IPS-NIHi7 (cell line): ENCODE results near the gene MCTP1.

Experiments used
- DNase-seq: peaks from one replicate; pipeline ENCODE4 v3.0.0; 2012; ENCODE audit warnings: mixed read lengths; ENCODE audit errors: extremely low spot score

MCTP1 gene

DNA sequence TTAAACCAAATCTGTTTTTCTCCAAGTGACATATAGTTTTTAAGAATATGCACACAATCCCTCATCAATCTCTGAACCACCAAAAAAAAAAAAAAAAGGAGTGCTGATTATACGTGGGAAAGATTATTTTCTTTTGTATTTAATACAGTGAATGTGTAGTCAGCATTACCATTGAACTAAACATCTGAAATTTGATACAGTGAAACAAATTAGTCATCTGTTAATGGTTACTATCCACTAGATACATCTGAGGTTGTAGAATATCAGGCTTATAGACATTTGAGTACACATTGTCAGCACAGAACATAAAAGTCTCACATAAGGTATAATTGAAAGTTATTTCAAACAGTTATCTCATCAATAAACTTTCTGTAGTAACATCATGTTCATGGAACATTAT, 579.5 kb downstream of the MCTP1 start:
- no peak for DNase-seq

DNA sequence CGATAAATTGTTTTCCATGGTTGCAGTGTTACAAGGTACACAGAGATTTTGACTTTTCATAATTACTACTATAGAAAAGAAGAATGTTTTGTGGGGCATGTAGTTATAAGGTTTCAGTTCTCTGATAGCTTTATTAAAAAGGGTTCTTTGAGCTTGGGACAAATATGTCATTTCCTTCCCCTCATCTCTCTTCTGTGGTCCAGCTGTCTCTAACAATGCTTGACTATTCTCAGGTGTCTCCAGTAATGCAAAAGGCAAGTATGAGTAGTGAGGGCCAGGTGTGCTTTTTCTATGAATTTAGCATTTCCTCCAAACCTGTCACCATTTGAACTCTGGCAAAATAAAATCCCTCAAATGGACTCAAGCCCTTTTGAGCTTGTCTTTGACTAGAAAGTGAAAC, 582.2 kb downstream of the MCTP1 start:
- DNase-seq = no peak

DNA sequence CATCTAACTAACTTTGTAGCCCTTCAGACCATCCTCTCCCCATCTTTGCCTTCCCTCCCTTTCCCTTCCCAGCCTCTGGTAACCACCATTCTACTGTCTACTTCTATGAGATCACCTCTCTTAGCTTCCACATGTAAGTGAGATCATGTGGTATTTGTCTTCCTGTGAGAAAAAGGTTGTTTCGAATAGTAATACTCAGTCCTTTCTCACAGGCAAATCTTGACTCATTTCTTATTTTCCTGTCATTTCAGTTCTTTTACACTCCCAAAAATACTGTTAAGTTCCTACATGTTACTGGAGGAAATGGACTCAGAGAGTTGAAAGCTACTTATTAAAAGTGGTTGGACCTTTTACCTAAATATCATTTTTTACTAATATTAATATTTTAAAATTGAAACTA, 584.3 kb downstream of the MCTP1 start:
- DNase-seq = no peak

DNA sequence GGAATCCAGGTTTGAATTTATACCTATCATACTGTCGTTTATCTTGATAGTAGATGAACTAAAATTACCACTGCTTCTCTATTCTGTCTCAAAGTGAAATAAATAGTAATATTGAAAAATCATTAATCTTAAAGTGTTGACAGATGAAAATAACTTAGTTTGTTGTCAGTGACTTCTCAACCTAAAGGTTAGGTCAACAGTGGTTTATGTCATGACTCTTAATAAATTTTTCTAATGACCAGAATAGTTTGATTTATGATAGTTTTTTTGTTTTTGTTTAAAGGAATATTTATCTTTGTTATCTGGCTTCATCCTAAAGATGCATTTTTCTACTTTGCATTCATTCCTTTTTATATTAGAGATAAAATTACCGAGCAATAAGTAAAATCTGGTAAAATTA, 585.3 kb downstream of the MCTP1 start:
- no peak for DNase-seq

DNA sequence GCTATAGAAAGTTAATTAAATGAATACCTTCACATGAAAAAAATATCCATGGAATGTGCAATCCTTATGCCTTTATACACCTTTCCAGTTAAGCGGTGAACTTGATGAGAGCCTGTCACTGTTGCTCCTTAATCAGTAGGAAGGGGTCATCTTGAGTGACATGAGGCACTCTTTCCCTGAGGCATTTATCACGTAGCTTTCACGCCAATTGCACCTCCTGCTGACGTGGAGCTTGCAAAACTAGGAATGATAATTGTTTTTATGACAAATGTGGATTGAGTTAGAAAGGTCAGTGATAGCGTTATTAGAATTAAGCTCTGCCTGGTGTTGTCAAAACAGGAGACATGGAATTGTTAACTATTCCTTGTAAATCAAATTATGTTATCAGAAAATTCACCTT, 586.7 kb downstream of the MCTP1 start:
- no peak for DNase-seq

DNA sequence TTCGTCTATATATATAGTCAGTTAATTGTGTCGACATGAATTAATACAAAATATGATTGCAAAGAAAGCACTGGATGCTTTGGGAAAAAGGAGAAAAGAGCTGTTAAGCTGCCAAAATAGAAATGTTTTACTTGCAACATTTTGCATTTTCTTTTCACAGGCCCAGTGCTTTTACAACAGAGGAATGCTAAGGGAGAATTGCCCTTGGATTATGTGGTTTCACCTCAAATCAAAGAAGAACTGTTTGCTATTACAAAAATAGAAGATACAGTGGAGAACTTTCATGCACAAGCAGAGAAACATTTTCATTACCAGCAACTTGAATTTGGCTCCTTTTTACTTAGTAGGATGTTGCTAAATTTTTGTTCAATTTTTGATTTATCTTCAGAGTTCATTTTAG, 590.2 kb downstream of the MCTP1 start:
- no peak for DNase-seq

DNA sequence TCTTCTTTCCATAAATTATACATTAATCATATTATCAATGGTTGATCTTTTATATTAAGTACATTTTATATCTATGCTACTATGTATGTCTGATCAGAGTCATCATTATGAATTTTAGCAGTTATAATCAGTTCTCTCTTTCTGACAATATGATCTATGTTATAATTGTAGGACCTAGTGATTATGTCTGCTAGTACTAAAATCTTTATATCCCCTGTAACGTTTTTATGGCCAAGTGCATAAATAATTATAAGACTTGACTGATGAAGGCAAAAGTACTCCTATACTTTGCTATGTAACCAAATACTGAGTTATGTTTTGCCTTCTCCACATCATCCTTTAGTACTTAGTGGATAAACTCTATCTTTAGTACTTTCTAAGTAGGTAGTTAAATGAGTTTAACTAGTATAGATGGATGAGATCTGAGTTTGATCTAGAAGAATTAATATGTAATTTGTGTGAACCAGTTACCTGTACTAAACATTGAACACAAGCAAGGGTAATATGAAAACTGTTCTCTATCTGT, 591.0 kb downstream of the MCTP1 start:
- DNase-seq = no peak

DNA sequence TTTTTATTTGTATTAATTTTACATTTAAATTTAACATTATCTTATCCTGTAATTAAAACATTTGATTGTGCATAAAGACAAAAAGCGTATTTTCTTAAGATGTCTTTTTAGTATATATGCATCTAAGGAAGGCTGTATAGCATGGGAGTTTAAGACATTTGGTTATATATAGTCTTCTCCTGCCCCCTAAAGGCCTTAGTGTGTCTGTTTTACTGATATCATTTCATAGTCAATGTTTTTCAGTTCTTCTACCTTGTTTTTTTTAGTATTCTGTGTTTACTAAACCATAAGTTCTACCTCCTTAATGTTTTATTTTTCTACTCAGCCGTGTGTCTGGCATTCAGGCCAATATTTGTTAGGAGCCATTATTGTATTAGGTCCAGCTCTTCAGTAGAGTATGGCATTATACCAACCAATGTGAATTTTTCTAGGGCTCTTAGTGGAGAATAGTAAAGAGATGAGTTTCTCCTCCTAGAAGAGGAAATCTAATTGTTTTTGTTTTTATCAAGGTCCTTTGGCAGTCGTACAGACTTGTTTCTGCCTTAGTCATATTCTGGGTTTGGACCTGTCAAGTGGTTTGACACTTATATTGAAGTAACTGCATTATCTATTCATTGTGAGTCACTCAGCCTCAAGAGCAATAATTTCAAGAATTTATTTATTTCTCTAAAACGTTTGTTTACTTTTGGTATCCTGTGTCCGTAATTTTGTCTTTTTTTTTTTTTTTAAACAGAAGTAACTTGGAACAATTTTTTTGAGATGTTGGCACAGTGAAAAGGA, 591.7 kb downstream of the MCTP1 start:
- no peak for DNase-seq

DNA sequence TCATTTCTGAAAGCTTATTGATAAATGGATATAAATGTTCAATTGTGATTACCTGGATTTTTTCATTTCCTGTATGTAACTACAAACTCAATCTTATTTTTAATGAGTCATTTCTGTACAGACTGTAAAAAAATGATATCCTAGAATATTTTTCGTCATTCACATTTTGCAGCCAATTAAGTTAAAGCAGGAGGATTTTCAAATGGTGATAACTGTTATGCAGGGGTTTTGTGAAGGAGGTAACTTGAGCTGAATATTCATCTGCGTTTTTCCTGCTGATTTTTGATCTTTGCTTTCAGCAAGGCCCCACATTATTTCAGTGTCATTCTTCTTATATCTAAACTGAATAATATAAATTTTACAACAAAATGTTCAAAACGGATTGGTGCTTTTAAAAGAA, 592.3 kb downstream of the MCTP1 start:
- DNase-seq = no peak

DNA sequence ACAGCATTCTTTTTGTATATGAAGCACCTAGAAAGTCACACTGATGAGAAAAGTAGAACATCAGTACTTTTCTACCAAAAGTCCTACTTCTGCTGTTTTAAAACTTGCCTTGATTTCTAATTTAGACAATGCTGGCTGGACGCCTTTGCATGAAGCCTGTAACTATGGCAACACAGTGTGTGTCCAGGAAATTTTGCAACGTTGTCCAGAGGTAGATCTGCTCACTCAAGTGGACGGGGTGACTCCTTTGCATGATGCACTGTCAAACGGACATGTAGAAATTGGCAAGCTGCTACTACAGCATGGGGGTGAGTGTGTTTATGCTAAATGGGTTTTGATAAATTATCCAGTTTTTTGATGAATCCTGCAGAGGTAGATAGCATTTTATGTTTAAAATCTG, 592.9 kb downstream of the MCTP1 start:
- no peak for DNase-seq

DNA sequence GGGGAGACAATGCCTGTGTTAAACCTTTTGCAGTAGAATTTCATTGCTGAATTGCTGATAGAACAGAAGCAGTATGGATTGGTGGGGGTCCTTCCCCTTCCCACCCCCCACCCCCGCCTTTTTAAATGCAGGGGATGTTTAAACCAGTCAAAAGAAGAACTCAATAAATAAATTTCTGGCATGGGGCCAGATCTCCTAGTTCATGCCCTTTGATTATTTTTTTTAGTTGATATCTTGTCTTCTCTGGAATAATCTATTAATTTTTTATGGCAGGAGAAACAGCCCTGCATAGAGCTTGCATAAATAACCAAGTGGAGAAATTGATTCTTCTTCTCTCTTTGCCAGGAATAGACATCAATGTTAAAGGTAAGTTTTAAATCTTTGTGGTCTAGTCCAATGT, 593.6 kb downstream of the MCTP1 start:
- DNase-seq = no peak

DNA sequence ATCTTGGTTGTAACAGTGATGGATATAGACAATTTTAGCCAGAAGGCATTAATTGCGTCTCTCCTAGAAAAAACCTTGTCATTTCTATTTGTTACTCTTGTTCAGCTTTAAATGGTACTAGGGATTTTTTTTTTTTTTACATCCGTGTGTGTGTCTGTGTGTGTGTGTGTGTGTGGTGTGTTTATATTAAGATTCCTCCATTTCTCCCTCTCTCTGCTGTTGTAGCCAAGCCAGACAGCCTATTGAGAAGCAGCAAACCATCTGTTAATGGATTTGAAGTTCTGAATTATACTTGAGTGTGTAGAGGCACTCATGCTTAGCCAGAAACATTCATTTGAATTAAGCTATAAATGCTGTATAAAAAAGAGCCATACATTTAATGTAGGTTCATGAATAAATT, 594.1 kb downstream of the MCTP1 start:
- DNase-seq = no peak

DNA sequence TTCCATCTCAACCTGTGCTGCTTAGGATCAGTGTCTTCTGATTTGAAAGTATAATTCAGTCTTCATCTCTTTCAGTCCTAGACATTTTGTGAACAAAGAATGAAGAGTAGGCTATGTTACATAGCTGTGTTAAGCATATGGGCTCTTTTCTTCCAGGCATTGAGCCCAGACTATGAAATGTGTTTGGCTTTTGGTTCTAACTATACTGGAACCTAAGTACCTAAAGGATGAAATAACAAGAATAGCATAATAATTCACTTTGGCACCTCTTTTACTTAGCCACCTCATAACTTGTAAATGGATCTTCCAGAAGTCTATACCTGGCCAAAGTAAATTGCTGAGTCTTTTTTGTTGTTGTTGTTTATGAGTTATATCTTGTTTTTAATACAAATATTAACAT, 595.0 kb downstream of the MCTP1 start:
- no peak for DNase-seq

DNA sequence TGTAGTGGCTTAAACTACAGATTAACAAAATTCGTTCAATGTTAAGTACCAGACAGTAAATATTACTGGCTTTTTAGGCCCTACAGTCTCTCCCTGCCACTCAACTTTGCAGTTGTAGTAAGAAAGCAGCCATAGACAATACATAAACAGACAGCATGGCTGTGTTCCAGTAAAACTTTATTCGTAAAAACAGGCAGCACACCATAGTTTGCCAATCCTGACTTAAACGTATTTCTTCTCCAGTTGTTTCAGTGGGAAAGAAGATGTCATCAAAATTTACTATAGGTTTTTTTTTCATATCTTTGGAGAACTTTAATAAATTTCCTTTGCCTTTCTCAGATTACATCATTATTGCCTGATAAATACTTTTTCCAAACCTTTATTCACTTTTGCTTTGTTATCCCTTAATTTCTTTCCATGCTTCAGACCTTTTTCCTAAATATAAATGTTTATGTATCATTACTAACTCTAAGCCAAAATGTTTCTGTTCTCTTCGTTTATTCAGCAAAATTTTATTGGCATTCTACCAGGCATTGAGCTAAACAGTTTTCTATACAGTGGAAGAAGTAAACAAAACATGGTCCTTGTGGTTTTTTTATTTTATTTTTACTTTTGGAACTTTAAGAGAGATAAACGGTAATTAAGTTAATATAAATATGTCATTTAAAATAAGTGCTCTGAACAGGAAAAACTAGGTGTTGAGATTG, 601.9 kb downstream of the MCTP1 start:
- no peak for DNase-seq

DNA sequence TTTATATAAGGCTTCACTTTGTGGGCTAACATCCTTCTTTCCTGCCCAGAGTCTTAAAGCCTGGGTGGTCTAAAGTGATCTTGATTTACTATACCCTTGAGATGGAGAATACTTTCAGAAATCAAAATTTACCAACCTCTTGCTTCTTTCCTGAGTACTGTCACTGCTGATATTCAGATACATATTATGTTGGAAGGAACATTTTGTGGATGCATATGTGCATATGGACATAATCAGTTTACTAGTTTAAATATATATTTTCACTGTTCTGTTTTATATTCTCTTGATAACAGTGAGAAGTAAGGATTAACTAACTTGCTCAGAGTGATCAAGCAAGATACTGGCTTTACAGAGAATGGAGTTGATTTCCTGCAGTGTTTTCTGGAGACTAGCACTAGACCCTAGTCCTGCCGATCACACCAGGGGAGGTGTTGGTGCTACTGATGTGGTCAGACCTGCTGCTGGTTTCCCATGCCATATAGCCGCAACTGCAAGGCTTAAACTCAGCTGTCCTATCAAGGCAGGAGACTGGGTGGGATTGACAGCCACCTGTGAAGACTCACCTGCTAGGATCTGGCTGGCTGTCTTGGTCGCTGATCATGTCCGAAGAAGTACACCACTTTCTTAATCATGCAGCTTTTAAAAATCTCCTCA, 608.8 kb downstream of the MCTP1 start:
- DNase-seq = peak; percentile 16

DNA sequence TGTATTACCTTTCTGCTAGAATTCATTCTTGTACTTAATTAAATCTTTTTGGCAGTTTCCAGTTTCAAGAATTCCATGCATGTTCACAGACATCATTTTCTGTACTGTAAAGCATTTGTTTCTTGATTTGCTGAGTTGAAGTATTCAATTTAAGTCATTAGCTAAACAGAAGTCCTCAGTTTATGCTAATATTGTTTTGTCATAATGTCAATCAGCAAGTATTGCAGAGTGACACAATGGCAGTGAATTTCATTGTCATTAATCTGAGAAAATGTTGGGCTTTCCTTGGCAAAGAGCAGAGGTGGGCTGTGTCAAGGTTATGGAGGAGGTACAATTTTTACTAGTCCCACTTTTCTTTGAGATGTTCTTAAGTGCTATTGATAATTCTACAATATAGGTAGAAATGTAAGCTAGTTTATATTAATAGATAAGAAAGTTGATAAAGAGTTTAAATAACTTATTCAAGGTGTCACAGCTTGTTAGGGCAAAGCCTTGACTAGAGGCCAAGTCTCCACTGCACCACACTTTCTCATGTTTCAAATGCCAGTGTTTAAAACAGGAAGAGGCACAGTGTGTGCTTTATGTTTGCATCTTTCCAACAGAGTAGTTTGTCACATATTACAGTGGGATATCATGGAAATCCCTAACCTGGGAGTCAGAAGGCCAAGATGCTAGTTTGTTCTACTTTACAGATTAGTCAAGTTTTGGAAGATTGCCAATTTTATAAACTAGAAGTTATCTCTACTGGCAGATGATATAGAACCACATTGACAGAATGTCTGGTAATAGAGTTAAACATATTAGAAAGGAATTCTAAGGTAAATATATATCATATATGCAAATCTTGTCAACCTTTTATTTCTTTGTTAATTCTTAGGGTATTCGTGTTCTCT, 610.2 kb downstream of the MCTP1 start:
- no peak for DNase-seq

DNA sequence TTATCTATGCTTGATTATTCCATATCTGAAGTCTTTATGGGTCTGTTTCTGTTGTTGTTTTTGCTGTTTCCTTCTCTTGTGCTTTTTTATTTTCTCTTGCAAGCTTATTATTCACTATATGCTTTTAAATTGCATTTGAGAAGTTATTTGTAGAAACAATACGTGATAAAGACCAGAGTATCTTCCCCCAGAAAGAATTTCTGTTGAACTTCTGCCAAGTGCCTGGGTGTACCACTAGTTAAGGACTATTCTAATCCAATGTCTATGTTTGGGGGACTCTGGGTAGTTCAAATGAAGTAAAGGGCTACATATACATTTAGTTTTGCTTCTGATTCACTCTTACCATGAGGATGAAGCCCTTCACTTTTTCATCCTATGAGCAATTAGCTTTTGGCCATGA, 612.1 kb downstream of the MCTP1 start:
- no peak for DNase-seq

DNA sequence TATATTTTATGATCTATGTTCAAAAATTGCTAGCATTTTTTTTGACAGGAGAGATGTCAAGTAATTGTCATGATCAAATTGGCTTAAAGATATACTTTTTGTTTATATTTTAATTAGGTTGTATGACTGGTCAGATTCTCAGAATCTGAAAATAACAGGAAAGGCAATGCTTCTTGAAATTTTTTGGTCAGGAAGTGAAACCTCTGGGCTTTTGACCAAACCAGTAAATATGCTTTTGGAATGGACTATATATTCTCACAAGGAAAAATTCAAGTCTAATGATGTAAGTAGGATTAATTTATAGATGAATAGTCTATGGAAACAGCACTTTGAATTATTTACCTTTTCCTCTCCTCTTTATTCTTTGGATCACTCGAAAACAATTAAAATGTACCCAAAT, 614.2 kb downstream of the MCTP1 start:
- DNase-seq = no peak

DNA sequence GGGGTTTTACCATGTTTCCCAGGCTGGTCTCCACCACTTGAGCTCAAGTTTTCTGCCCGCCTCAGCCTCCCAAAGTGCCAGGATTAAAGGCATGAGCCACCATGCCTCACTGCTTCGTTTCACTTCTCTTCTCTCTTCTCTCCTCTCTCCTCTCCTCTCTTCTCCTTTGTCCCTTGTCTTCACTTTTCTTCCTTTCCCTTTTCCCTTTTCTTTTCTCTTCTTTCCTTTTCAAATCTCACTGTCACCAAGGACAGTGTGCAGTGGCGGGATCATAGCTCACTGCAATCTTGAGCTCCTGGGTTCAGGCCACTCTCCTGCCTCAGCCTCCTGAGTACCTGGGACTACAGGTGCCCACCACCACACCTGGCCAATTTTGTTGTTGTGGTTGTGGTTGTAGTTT, 617.0 kb downstream of the MCTP1 start:
- no peak for DNase-seq

DNA sequence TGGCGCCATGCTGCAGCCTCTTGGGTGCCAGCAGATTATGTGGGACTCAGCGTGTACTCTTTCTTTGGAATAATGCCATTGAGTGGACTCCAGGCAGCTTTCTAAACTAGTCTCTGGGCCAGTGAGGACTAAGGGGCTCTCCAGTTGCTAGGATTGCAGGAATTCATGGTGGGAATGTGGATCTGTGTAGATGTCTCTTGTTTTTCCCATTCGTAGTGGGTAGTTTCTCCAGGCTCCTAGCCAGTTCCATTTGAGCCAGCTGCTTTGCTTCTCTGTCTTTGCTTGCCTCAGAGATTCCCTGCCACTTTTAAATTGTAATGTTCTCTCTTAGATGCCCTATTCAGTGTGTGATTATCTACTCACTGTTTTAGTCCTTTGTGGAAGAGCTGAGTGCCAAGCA, 623.8 kb downstream of the MCTP1 start:
- no peak for DNase-seq

DNA sequence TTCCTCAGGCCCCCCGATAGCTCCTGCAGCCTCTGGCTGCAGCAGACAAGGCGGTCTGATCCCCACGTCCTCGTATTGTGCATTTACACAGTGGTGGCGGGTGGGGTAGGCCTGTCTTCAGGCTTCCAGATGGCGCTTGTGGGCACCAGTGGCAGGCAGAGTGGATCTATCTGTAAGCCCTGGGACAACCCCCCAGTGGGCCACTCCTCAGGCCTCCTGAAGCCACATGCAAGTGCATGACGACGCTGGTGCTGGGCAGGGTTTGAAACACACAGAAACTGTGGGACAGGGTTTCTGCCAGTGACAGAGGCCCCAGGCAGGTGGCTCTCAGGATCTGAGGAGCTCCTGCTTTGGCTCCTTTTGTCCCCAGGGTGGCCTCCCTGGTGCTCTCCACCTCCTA, 624.4 kb downstream of the MCTP1 start:
- DNase-seq = no peak

DNA sequence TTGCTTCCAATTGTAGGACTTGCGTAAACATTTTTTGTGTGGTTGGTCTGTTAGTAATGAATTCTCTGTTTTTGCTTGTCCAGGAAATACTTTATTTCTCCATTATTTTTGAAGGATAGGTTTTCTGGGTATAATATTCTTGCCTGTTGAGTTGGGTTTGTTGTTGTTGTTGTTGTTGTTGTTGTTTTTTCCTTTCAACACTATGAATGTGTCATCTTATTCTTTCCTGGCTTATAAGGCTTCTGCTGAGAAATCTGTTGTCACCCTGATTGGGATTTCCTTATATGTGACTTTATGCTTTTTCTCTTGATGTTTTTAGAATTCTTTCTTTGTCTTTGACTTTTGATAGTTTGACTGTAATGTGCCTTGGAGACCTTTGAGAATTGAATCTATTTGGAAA, 626.6 kb downstream of the MCTP1 start:
- no peak for DNase-seq
